Measurements from ENCODE around the gene ELP6. TPM values are rescaled to one million over a fixed set of nuclear protein-coding genes. Genes with fewer than 3 reads are reported as not detected.

Gene ELP6
- total and polyA plus RNA-seq, 4 donors: 18.8 to 21.4 (median 19.5) TPM

- Histone ChIP-seq H3K27ac (ENCODE audit: low read depth in 1 of 2, low read length in 2 of 2) (no peak overlapping the region), H3K4me3 (ENCODE audit: low read depth in 1 of 3, low read length in 3 of 3) (no peak overlapping the region), H3K36me3 (ENCODE audit: control insufficient read depth in 4 of 4, insufficient read depth in 3 of 4, low read depth in 1 of 4, low read length in 3 of 4) (no peaks in the 10 kb centered on the region), H3K9ac (ENCODE audit: low read depth in 1 of 2, low read length in 2 of 2) (no peak overlapping the region), H3K9me3 (ENCODE audit: control insufficient read depth in 4 of 4, low read length in 3 of 4) (no peaks in the 10 kb centered on the region), H3K4me1 (ENCODE audit: control insufficient read depth in 4 of 4, insufficient read depth in 4 of 4, low read length in 3 of 4) (no peaks in the 10 kb centered on the region), H3K27me3 (ENCODE audit: control insufficient read depth in 4 of 4, insufficient read depth in 4 of 4, low read length in 3 of 4) (no peaks in the 10 kb centered on the region)
- TF ChIP-seq TAF1 (conservative IDR thresholded peaks at IDR 0.05) (no peak), HNF4A (conservative IDR thresholded peaks at IDR 0.05) (no peak), RXRA (IDR thresholded peaks at IDR 0.05) (no peak), REST (IDR thresholded peaks at IDR 0.05) (no peak), ZBTB33 (IDR thresholded peaks at IDR 0.05) (no peak), FOXA1 (IDR thresholded peaks at IDR 0.05) (no peak), HNF4G (IDR thresholded peaks at IDR 0.05) (no peak), JUND (IDR thresholded peaks at IDR 0.05) (no peak), CTCF (IDR thresholded peaks at IDR 0.05; ENCODE audit: low read depth, low read length, missing input control) (no peak)
- DNase-seq (ENCODE audit: low spot score): no peak
- 93% methylated on average over 2 of the region's 2 CpGs for WGBS
Measured at GRCh38 chr3:47533481-47533880, 20.0 kb upstream of the ELP6 start.

GRCh38 chr3:47527952-47528725 is 14.6 kb upstream of the ELP6 start:
- Histone ChIP-seq H3K9ac (ENCODE audit: low read depth in 1 of 2, low read length in 2 of 2) (no peak overlapping the region), H3K9me3 (ENCODE audit: control insufficient read depth in 4 of 4, low read length in 3 of 4) (no peaks in the 10 kb centered on the region), H3K36me3 (ENCODE audit: control insufficient read depth in 4 of 4, insufficient read depth in 3 of 4, low read depth in 1 of 4, low read length in 3 of 4) (no peaks in the 10 kb centered on the region), H3K27ac (ENCODE audit: low read depth in 1 of 2, low read length in 2 of 2) (no peak overlapping the region), H3K4me3 (ENCODE audit: low read depth in 1 of 3, low read length in 3 of 3) (no peak overlapping the region), H3K27me3 (ENCODE audit: control insufficient read depth in 4 of 4, insufficient read depth in 4 of 4, low read length in 3 of 4) (no peaks in the 10 kb centered on the region), H3K4me1 (ENCODE audit: control insufficient read depth in 4 of 4, insufficient read depth in 4 of 4, low read length in 3 of 4) (no peaks in the 10 kb centered on the region)
- 89% methylated on average over 6 of the region's 6 CpGs for WGBS
- DNase-seq (ENCODE audit: low spot score): no peak
- no peak for TF ChIP-seq HNF4G (IDR thresholded peaks at IDR 0.05)
- TF ChIP-seq TAF1 (conservative IDR thresholded peaks at IDR 0.05): no peak
- TF ChIP-seq FOXA1 (IDR thresholded peaks at IDR 0.05): no peak
- no peak for TF ChIP-seq MAX (IDR thresholded peaks at IDR 0.05)
- TF ChIP-seq ATF3 (IDR thresholded peaks at IDR 0.05): no peak
- no peak for TF ChIP-seq FOXA2 (IDR thresholded peaks at IDR 0.05)
- no peak for TF ChIP-seq CTCF (IDR thresholded peaks at IDR 0.05; ENCODE audit: low read depth, low read length, missing input control)

Measured in liver (tissue), 9 donors.